ENCODE results near the gene NDST1. TPM values are rescaled to one million over a fixed set of nuclear protein-coding genes. Genes with fewer than 3 reads are reported as not detected.

NDST1 gene
- total RNA-seq, 2 experiments from 2014 or later = 9.5 to 26.6 TPM

DNA sequence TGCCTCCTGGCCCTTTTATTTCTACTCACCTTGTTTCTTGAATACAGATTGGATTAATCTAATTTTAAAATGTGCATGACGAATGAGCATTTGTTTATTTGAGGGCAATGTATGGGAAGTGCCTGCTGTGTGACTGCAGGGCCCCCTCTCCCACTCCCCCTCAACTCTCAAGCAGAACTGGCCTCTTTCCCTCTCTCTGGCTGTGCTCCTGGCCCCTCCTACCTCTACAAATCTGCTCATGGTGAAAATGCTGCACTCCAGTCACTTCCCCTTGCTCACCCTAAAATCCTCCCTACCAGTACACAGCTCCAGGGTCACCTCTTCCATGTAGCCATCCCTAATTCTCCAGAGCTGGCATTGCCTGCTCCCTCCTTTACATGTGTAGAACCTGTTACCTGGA is 17.2 kb upstream of the NDST1 start:
- Histone ChIP-seq H4K20me1 (ENCODE audit: insufficient read depth, low read length) (no peaks in the 10 kb centered on the region), H3K4me2 (ENCODE audit: low read length) (peak overlapping the region; percentile 87), H3K27ac (ENCODE audit: low read depth, low read length, poor library complexity, severe bottlenecking) (peak overlapping the region; percentile 73), H2AFZ (ENCODE audit: low read length) (no peak overlapping the region), H3K9me3 (ENCODE audit: low read length) (no peaks in the 10 kb centered on the region), H3K4me3 (ENCODE audit: low read depth, low read length, poor library complexity, severe bottlenecking) (peak overlapping the region; percentile 40), H3K9me2 (ENCODE audit: insufficient read depth, low read length) (no peaks in the 10 kb centered on the region), H3K36me3 (ENCODE audit: insufficient read depth, low read length) (no peaks in the 10 kb centered on the region), H3K79me2 (ENCODE audit: insufficient read depth, low read depth, low read length) (peaks cover 43% of the 10 kb centered on the region; the same call in 1 of the 2 replicates), H3K4me1 (ENCODE audit: insufficient read depth, low read length, poor library complexity, severe bottlenecking) (peaks cover 58% of the 10 kb centered on the region)
- BruUV-seq (replicated peaks) = no TSS peak
- POLR2A ChIA-PET = interaction anchor here (1.2 to 2.8 kb wide), 7 partner anchors 8 to 30 kb away, joined by 3 to 19 read pairs (median 7); no protein-coding TSS in a partner anchor
- no peak for DNase-seq (ENCODE audit: low spot score)
- intact Hi-C loops (cut with micrococcal nuclease; ENCODE audit: unreplicated experiment) = loop anchor here (10.0 kb wide), 1 partner anchor 664 kb away; the partner anchor contains the start of gene ANXA6
- CTCF ChIA-PET (ENCODE audit: unreplicated experiment) = interaction anchor here (1.7 to 2.3 kb wide), 3 partner anchors 8 to 31 kb away, joined by 5 to 10 read pairs (median 9); no protein-coding TSS in a partner anchor
- TF ChIP-seq CTCF (conservative IDR thresholded peaks at IDR 0.05; ENCODE audit: low read length) = no peak

DNA sequence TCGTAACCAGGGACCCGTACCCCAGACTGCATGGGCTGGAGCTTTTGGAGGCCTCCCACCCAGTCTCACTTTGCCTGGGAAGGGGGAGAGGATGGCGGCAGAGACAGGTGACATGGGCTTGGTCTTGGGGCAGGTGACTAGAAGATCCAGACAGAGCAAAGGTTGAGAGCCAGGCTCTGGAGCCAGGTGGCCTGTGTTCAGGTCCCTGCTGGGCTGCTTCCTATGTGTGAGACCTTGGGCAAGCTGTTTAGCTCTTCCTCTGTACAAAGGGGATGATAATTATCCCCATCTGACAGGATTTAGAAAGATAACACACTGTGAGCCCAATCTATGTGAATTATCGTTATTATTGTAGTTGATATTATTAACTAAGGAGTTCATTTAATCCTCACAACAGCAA is 16.1 kb upstream of the NDST1 start:
- DNase-seq (ENCODE audit: low spot score) = no peak
- H3K9me2 ChIP-seq (ENCODE audit: insufficient read depth, low read length) = no peaks in the 10 kb centered on the region
- H4K20me1 ChIP-seq (ENCODE audit: insufficient read depth, low read length) = no peaks in the 10 kb centered on the region
- POLR2A ChIA-PET = interaction anchor here (0.6 to 1.9 kb wide), 5 partner anchors 10 to 37 kb away, joined by 3 to 7 read pairs (median 4); no protein-coding TSS in a partner anchor
- H3K4me2 ChIP-seq (ENCODE audit: low read length) = peak overlapping the region; percentile 87; the same call in 1 of the 2 replicates
- H3K9me3 ChIP-seq (ENCODE audit: low read length) = no peaks in the 10 kb centered on the region
- H3K4me3 ChIP-seq (ENCODE audit: low read depth, low read length, poor library complexity, severe bottlenecking) = no peak overlapping the region
- TF ChIP-seq CTCF (conservative IDR thresholded peaks at IDR 0.05; ENCODE audit: low read length) (no peak), EZH2phosphoT487 (IDR thresholded peaks at IDR 0.05; ENCODE audit: borderline replicate concordance, low read depth, low read length) (no peak)
- peaks cover 40% of the 10 kb centered on the region; the same call in 1 of the 2 replicates for H3K79me2 ChIP-seq (ENCODE audit: insufficient read depth, low read depth, low read length)
- no TSS peak for BruUV-seq (replicated peaks)
- intact Hi-C loops (cut with micrococcal nuclease; ENCODE audit: unreplicated experiment) = loop anchor here (10.0 kb wide), 1 partner anchor 663 kb away; the partner anchor contains the start of gene ANXA6
- peak overlapping the region; percentile 73 for H3K27ac ChIP-seq (ENCODE audit: low read depth, low read length, poor library complexity, severe bottlenecking)
- peaks cover 56% of the 10 kb centered on the region for H3K4me1 ChIP-seq (ENCODE audit: insufficient read depth, low read length, poor library complexity, severe bottlenecking)
- H2AFZ ChIP-seq (ENCODE audit: low read length) = no peak overlapping the region
- no peaks in the 10 kb centered on the region for H3K36me3 ChIP-seq (ENCODE audit: insufficient read depth, low read length)
- CTCF ChIA-PET (ENCODE audit: unreplicated experiment) = no interaction called here

- H3K79me2 ChIP-seq (ENCODE audit: insufficient read depth, low read depth, low read length) = peaks cover 33% of the 10 kb centered on the region; the same call in 1 of the 2 replicates
- no peak for DNase-seq (ENCODE audit: low spot score)
- H3K9me2 ChIP-seq (ENCODE audit: insufficient read depth, low read length) = no peaks in the 10 kb centered on the region
- peaks cover 49% of the 10 kb centered on the region for H3K4me1 ChIP-seq (ENCODE audit: insufficient read depth, low read length, poor library complexity, severe bottlenecking)
- POLR2A ChIA-PET = no interaction called here
- H3K4me3 ChIP-seq (ENCODE audit: low read depth, low read length, poor library complexity, severe bottlenecking) = no peak overlapping the region
- no peak overlapping the region for H3K4me2 ChIP-seq (ENCODE audit: low read length)
- no peak for TF ChIP-seq CTCF (conservative IDR thresholded peaks at IDR 0.05; ENCODE audit: low read length)
- TF ChIP-seq EZH2phosphoT487 (IDR thresholded peaks at IDR 0.05; ENCODE audit: borderline replicate concordance, low read depth, low read length) = no peak
- no peaks in the 10 kb centered on the region for H4K20me1 ChIP-seq (ENCODE audit: insufficient read depth, low read length)
- H3K27ac ChIP-seq (ENCODE audit: low read depth, low read length, poor library complexity, severe bottlenecking) = no peak overlapping the region
- BruUV-seq (replicated peaks) = no TSS peak
- intact Hi-C loops (cut with micrococcal nuclease; ENCODE audit: unreplicated experiment) = loop anchor here (10.0 kb wide), 1 partner anchor 662 kb away; the partner anchor contains the start of gene ANXA6
- CTCF ChIA-PET (ENCODE audit: unreplicated experiment) = no interaction called here
- H3K9me3 ChIP-seq (ENCODE audit: low read length) = no peaks in the 10 kb centered on the region
- H3K36me3 ChIP-seq (ENCODE audit: insufficient read depth, low read length) = no peaks in the 10 kb centered on the region
- H2AFZ ChIP-seq (ENCODE audit: low read length) = no peak overlapping the region
Observed at GRCh38 chr5:150492621-150493020, 15.3 kb upstream of the NDST1 start.
